H9 (cell line): ENCODE results near the gene UNC5A. TPM values are rescaled to one million over a fixed set of nuclear protein-coding genes. Genes with fewer than 3 reads are reported as not detected.

Experiments
- DNase-seq: peaks from one replicate; pipeline ENCODE4 v3.0.0-alpha.2; 2017
- H2AFZ ChIP-seq: one replicate; pipeline ENCODE4 v1.6.1; 2013; ENCODE audit warnings: mild to moderate bottlenecking, low read length, control low read depth, moderate library complexity
- H2AK5ac ChIP-seq: 2 replicates; pipeline ENCODE4 v1.6.1; 2013; ENCODE audit warnings: low read length, control low read depth, mixed read lengths; ENCODE audit not compliant: insufficient read length
- H2BK120ac ChIP-seq: one replicate; pipeline ENCODE4 v1.6.1; 2013; ENCODE audit warnings: low read depth, mild to moderate bottlenecking, low read length, control low read depth, inconsistent platforms; ENCODE audit not compliant: poor library complexity, severe bottlenecking
- H2BK12ac ChIP-seq: 2 replicates; pipeline ENCODE4 v1.6.1; 2013; ENCODE audit warnings: low read length, control low read depth, mixed read lengths, low read depth; ENCODE audit not compliant: insufficient read length
- H2BK15ac ChIP-seq: 2 replicates; pipeline ENCODE4 v1.6.1; 2013; ENCODE audit warnings: low read depth, low read length, control low read depth
- H2BK20ac ChIP-seq: one replicate; pipeline ENCODE4 v1.6.1; 2013; ENCODE audit warnings: low read depth, mild to moderate bottlenecking, low read length, control low read depth, inconsistent platforms; ENCODE audit not compliant: poor library complexity, severe bottlenecking
- H2BK5ac ChIP-seq: 2 replicates; pipeline ENCODE4 v1.6.1; 2013; ENCODE audit warnings: low read length, control low read depth, mixed read lengths; ENCODE audit not compliant: insufficient read length
- H3K14ac ChIP-seq: 2 replicates; pipeline ENCODE4 v1.6.1; 2013; ENCODE audit warnings: low read length, control low read depth; ENCODE audit not compliant: insufficient read depth
- H3K18ac ChIP-seq: 2 replicates; pipeline ENCODE4 v1.6.1; 2013; ENCODE audit warnings: low read depth, mild to moderate bottlenecking, mixed read lengths, low read length, control low read depth; ENCODE audit not compliant: insufficient read length
- H3K23ac ChIP-seq: 2 replicates; pipeline ENCODE4 v1.6.1; 2013; ENCODE audit warnings: low read length, control low read depth, mixed read lengths, low read depth; ENCODE audit not compliant: insufficient read length
- H3K23me2 ChIP-seq: 2 replicates; pipeline ENCODE4 v1.6.1; 2013; ENCODE audit warnings: low read depth, mild to moderate bottlenecking, mixed read lengths, low read length, control low read depth; ENCODE audit not compliant: insufficient read length, poor library complexity, severe bottlenecking
- H3K27ac ChIP-seq: 2 replicates; pipeline ENCODE4 v1.5.1; 2013; ENCODE audit warnings: low read length, control low read depth, mixed read lengths, low read depth; ENCODE audit not compliant: insufficient read length
- H3K27me3 ChIP-seq: 2 replicates; pipeline ENCODE4 v1.6.1; 2013; ENCODE audit warnings: low read length, control low read depth, inconsistent platforms; ENCODE audit not compliant: insufficient read depth
- H3K4ac ChIP-seq: 2 replicates; pipeline ENCODE4 v1.6.1; 2013; ENCODE audit warnings: low read depth, mild to moderate bottlenecking, control low read depth, inconsistent platforms, low read length, moderate library complexity
- H3K4me1 ChIP-seq: 2 replicates; pipeline ENCODE4 v1.6.1; 2013; ENCODE audit warnings: low read length, control low read depth, inconsistent platforms; ENCODE audit not compliant: insufficient read depth
- H3K4me2 ChIP-seq: 2 replicates; pipeline ENCODE4 v1.6.1; 2013; ENCODE audit warnings: low read length, control low read depth, mixed read lengths; ENCODE audit not compliant: insufficient read length, insufficient read depth
- H3K56ac ChIP-seq: 2 replicates; pipeline ENCODE4 v1.6.1; 2013; ENCODE audit warnings: low read depth, mild to moderate bottlenecking, mixed read lengths, low read length, control low read depth; ENCODE audit not compliant: insufficient read length
- H3K79me1 ChIP-seq: 2 replicates; pipeline ENCODE4 v1.6.1; 2013; ENCODE audit warnings: low read depth, mild to moderate bottlenecking, moderate library complexity, low read length, control low read depth, inconsistent platforms; ENCODE audit not compliant: insufficient read depth, poor library complexity, severe bottlenecking
- H3K79me2 ChIP-seq: 2 replicates; pipeline ENCODE4 v1.6.1; 2013; ENCODE audit warnings: low read length, control low read depth, inconsistent platforms; ENCODE audit not compliant: insufficient read depth
- H3K9ac ChIP-seq: 2 replicates; pipeline ENCODE4 v1.6.1; 2013; ENCODE audit warnings: low read length, control low read depth, mixed read lengths; ENCODE audit not compliant: insufficient read length; ENCODE audit errors: extremely low read depth
- H3K9me3 ChIP-seq: one replicate; pipeline ENCODE4 v1.6.1; 2013; ENCODE audit warnings: low read depth, low read length, inconsistent platforms; ENCODE audit not compliant: control insufficient read depth
- H3T11ph ChIP-seq: one replicate; pipeline ENCODE4 v1.6.1; 2013; ENCODE audit warnings: mild to moderate bottlenecking, low read length, control low read depth, inconsistent platforms
- H4K20me1 ChIP-seq: one replicate; pipeline ENCODE4 v1.6.1; 2013; ENCODE audit not compliant: control insufficient read depth, insufficient read length, insufficient read depth
- H4K5ac ChIP-seq: 2 replicates; pipeline ENCODE4 v1.6.1; 2013; ENCODE audit warnings: low read depth, mild to moderate bottlenecking, mixed read lengths, low read length, control low read depth; ENCODE audit not compliant: insufficient read length
- H4K8ac ChIP-seq: replicated peaks from 2 replicates; pipeline ENCODE4 v1.6.1; 2013; ENCODE audit warnings: low read length, control low read depth, mixed read lengths, low read depth; ENCODE audit not compliant: insufficient read length
- H4K91ac ChIP-seq: 2 replicates; pipeline ENCODE4 v1.6.1; 2013; ENCODE audit warnings: low read depth, mild to moderate bottlenecking, moderate library complexity, mixed read lengths, low read length, control low read depth; ENCODE audit not compliant: insufficient read length
- H3K27ac Mint-ChIP-seq, 3 experiments: 2 replicates in 2 of 3; 3 replicates in 1 of 3; pipeline ENCODE4 v1.8.0; 2020 to 2021; ENCODE audit warnings: mixed read lengths in 3 of 3, mild to moderate bottlenecking in 1 of 3, moderate library complexity in 1 of 3
- H3K27me3 Mint-ChIP-seq: 2 replicates; pipeline ENCODE4 v1.8.0; 2021; ENCODE audit warnings: low read depth, mild to moderate bottlenecking, moderate library complexity, mixed read lengths
- H3K36me3 Mint-ChIP-seq, 3 experiments: 2 replicates in 2 of 3; 3 replicates in 1 of 3; pipeline ENCODE4 v1.8.0; 2020 to 2021; ENCODE audit warnings: low read depth in 3 of 3, mixed read lengths in 3 of 3; ENCODE audit not compliant: insufficient read depth in 1 of 3
- H3K4me1 Mint-ChIP-seq, 2 experiments: 2 replicates each; pipeline ENCODE4 v1.8.0; 2020; ENCODE audit warnings: mixed read lengths in 2 of 2
- H3K4me3 Mint-ChIP-seq, 2 experiments: 2 replicates in 1 of 2; 3 replicates in 1 of 2; pipeline ENCODE4 v1.8.0; 2020 to 2021; ENCODE audit warnings: mild to moderate bottlenecking in 2 of 2, mixed read lengths in 2 of 2, moderate library complexity in 1 of 2
- H3K9me3 Mint-ChIP-seq, 2 experiments: 2 replicates in 1 of 2; 3 replicates in 1 of 2; pipeline ENCODE4 v1.8.0; 2020; ENCODE audit warnings: mild to moderate bottlenecking in 2 of 2, mixed read lengths in 2 of 2, moderate library complexity in 1 of 2
- CTCF ChIP-seq: fragments of 200-600 bp; sonication (generic); conservative IDR thresholded peaks from 3 replicates; pipeline ENCODE4 v1.8.0; 2021; ENCODE audit warnings: antibody characterized with exemption, mild to moderate bottlenecking
- WGBS: extraction: QIAGEN DNeasy Blood & Tissue Kit; methylation state at CpG from one replicate; pipeline ENCODE4 v1.1.7; 2013; ENCODE audit warnings: missing lambda C conversion rate, low lambda C conversion rate, mixed read lengths; ENCODE audit not compliant: insufficient read length; ENCODE audit errors: extremely low coverage; 5-methylcytosine and 5-hydroxymethylcytosine counted together
- total RNA-seq: library from RNA; stranded (reverse); gene quantifications from 2 replicates; pipeline ENCODE4 v1.2.1, GENCODE V29; 2021

The UNC5A gene
- total RNA-seq, 1 experiment from 2014 or later = 4.4 TPM

- Histone ChIP-seq H4K8ac (no peak overlapping the region), H3K79me2 (no peaks in the 10 kb centered on the region), H3K9ac (no peak overlapping the region), H4K5ac (no peak overlapping the region), H2BK12ac (no peak overlapping the region), H4K91ac (no peak overlapping the region), H2BK120ac (no peak overlapping the region), H3K27ac (no peak overlapping the region), H2AFZ (no peak overlapping the region), H3K79me1 (no peaks in the 10 kb centered on the region), H2BK5ac (no peak overlapping the region), H2AK5ac (no peak overlapping the region), H3K4me1 (no peaks in the 10 kb centered on the region; the same call in 1 of the 2 replicates), H4K20me1 (no peaks in the 10 kb centered on the region), H3K23ac (no peak overlapping the region), H3K18ac (no peak overlapping the region), H3T11ph (no peak overlapping the region), H3K27me3 (no peaks in the 10 kb centered on the region; the same call in 1 of the 2 replicates), H3K56ac (no peak overlapping the region), H3K9me3 (no peaks in the 10 kb centered on the region), H2BK15ac (no peak overlapping the region), H3K4ac (no peak overlapping the region), H2BK20ac (no peak overlapping the region), H3K23me2 (peaks cover 5% of the 10 kb centered on the region), H3K4me2 (peak overlapping the region; percentile 17), H3K14ac (no peak overlapping the region)
- no CpG with 5 or more reads among the region's 55 CpGs for WGBS
- H3K27me3 Mint-ChIP-seq = peaks cover 51% of the 10 kb centered on the region
- DNase-seq = peak; percentile 81
- H3K27ac Mint-ChIP-seq = no peak overlapping the region
- H3K9me3 Mint-ChIP-seq = no peaks in the 10 kb centered on the region
- peak; percentile 76 for TF ChIP-seq CTCF
- H3K4me3 Mint-ChIP-seq = peak overlapping the region; percentile 58 to 77
- H3K36me3 Mint-ChIP-seq = no peaks in the 10 kb centered on the region
- H3K4me1 Mint-ChIP-seq = peaks cover 47 to 70% of the 10 kb centered on the region in 2 experiments
These were observed 7.5 kb downstream of the UNC5A start for GRCh38 chr5:176817841-176818377.
